A549 (cell line): ENCODE results near the gene IRF3. TPM values are rescaled to one million over a fixed set of nuclear protein-coding genes. Genes with fewer than 3 reads are reported as not detected.

Experiments
- ATAC-seq, 2 experiments: fragments of 200-7000 bp in 1 of 2; fragments of >200 bp in 1 of 2; cut with Nextera tagmentation in 1 of 2; cut with Tn5 transposase in 1 of 2; 3 replicates each; pipeline versions ENCODE4 v1.8.0 to v1.9.1; 2018 to 2020; ENCODE audit warnings: mild to moderate bottlenecking in 1 of 2, moderate library complexity in 1 of 2
- CTCF ChIA-PET: fragments of 300-600 bp; sonication (Branson Sonifier 250); formaldehyde crosslinking; extraction: SDS; loops from one replicate; lab custom pipeline; 2021; ENCODE audit warnings: antibody characterized with exemption, inconsistent platforms; lab: Yijun Ruan, JAX
- POLR2A ChIA-PET: fragments of 350-600 bp; formaldehyde crosslinking; extraction: SDS; loops from one replicate; lab custom pipeline; 2021; ENCODE audit warnings: antibody characterized with exemption, inconsistent platforms; lab: Yijun Ruan, JAX
- DNase-seq, 2 experiments: peaks; one replicate each; pipeline versions ENCODE4 v3.0.0 to v3.0.0-alpha.2; 2011 to 2016; ENCODE audit warnings: low read depth in 1 of 2, low spot score in 1 of 2
- FAIRE-seq: peaks from 2 replicates; lab custom pipeline; 2011; peaks lifted over from hg19 to GRCh38; lab: Jason Lieb, UNC
- H3K27ac ChIP-seq, 2 experiments: fragments of >200 bp; sonication (Bioruptor Twin); formaldehyde crosslinking; 3 replicates each; pipeline ENCODE4 v1.5.1; 2016 to 2017
- H3K4me1 ChIP-seq: fragments of >200 bp; sonication (Bioruptor Twin); formaldehyde crosslinking; 3 replicates; pipeline ENCODE4 v1.6.1; 2016
- H3K4me2 ChIP-seq: fragments of >200 bp; sonication (Bioruptor Twin); formaldehyde crosslinking; 3 replicates; pipeline ENCODE4 v1.6.1; 2016
- H3K4me3 ChIP-seq: fragments of >200 bp; sonication (Bioruptor Twin); formaldehyde crosslinking; 3 replicates; pipeline ENCODE4 v1.5.1; 2016
- H3K9me3 ChIP-seq: fragments of >200 bp; sonication (Bioruptor Twin); formaldehyde crosslinking; 3 replicates; pipeline ENCODE4 v1.6.1; 2016
- ATOH8 ChIP-seq: fragments of 250-450 bp; sonication (Bioruptor Pico); IDR thresholded peaks from 2 replicates; pipeline ENCODE4 v1.5.0; 2020; ENCODE audit warnings: low read depth, mild to moderate bottlenecking, moderate library complexity
- CBX2 ChIP-seq: fragments of 200-600 bp; sonication (generic); IDR thresholded peaks from 2 replicates; pipeline ENCODE4 v1.6.1; 2016; ENCODE audit warnings: low read depth, mild to moderate bottlenecking, borderline replicate concordance
- CEBPB ChIP-seq, 2 experiments: fragments of >200 bp in 1 of 2; sonication (Bioruptor Twin) in 1 of 2; formaldehyde crosslinking in 1 of 2; IDR thresholded peaks; 2 replicates each; pipeline ENCODE4 v1.6.1; 2012 to 2016
- CHD4 ChIP-seq: fragments of 200-600 bp; sonication (generic); IDR thresholded peaks from 2 replicates; pipeline ENCODE4 v1.6.1; 2016; ENCODE audit warnings: antibody characterized with exemption, mild to moderate bottlenecking, borderline replicate concordance
- CTCF ChIP-seq: fragments of >200 bp; sonication (Bioruptor Twin); formaldehyde crosslinking; IDR thresholded peaks from 3 replicates; pipeline ENCODE4 v1.5.1; 2016
- EHF ChIP-seq: fragments of 250-450 bp; sonication (Bioruptor Pico); IDR thresholded peaks from 2 replicates; pipeline ENCODE4 v1.5.0; 2020; ENCODE audit warnings: mild to moderate bottlenecking
- FOSL2 ChIP-seq, 2 experiments: fragments of 450-650 bp in 1 of 2; fragments of >200 bp in 1 of 2; sonication (Bioruptor Twin) in 1 of 2; formaldehyde crosslinking; IDR thresholded peaks; 2 replicates each; pipeline versions ENCODE4 v1.5.0 to v1.6.1; 2016 to 2020; ENCODE audit warnings: mild to moderate bottlenecking in 1 of 2, moderate library complexity in 1 of 2
- HDAC2 ChIP-seq: fragments of 200-600 bp; sonication (generic); IDR thresholded peaks from 2 replicates; pipeline ENCODE4 v1.6.1; 2016
- JUN ChIP-seq, 2 experiments: fragments of >200 bp; sonication (Bioruptor Twin); formaldehyde crosslinking; IDR thresholded peaks; 2 replicates in 1 of 2; 3 replicates in 1 of 2; pipeline ENCODE4 v1.6.1; 2016 to 2017
- JUNB ChIP-seq: fragments of >200 bp; sonication (Bioruptor Twin); formaldehyde crosslinking; IDR thresholded peaks from 2 replicates; pipeline ENCODE4 v1.6.1; 2016
- KDM1A ChIP-seq: fragments of 200-600 bp; sonication (generic); IDR thresholded peaks from 2 replicates; pipeline ENCODE4 v1.6.1; 2016; ENCODE audit warnings: low read depth, mild to moderate bottlenecking
- MAFK ChIP-seq: fragments of 450-650 bp; IDR thresholded peaks from 2 replicates; pipeline ENCODE4 v1.6.1; 2014; ENCODE audit not compliant: partially characterized antibody
- MAZ ChIP-seq: fragments of 150-350 bp; IDR thresholded peaks from 2 replicates; pipeline ENCODE4 v1.6.1; 2014; ENCODE audit warnings: antibody characterized with exemption, low read depth, low read length, borderline replicate concordance
- MYC ChIP-seq: IDR thresholded peaks from 2 replicates; pipeline ENCODE4 v1.6.1; 2012; ENCODE audit warnings: mild to moderate bottlenecking, inconsistent platforms, low read length, improper control_type of control experiment, borderline replicate concordance
- NPAS2 ChIP-seq: fragments of 250-450 bp; sonication (Bioruptor Pico); IDR thresholded peaks from 2 replicates; pipeline ENCODE4 v1.8.0; 2022; ENCODE audit warnings: mild to moderate bottlenecking, moderate library complexity, borderline replicate concordance
- NR3C1 ChIP-seq: fragments of >200 bp; sonication (Bioruptor Twin); formaldehyde crosslinking; IDR thresholded peaks from 3 replicates; pipeline ENCODE4 v1.6.1; 2017
- PHF8 ChIP-seq: fragments of 200-600 bp; sonication (generic); IDR thresholded peaks from 2 replicates; pipeline ENCODE4 v1.6.1; 2016; ENCODE audit warnings: low read depth, mild to moderate bottlenecking, antibody characterized with exemption, moderate library complexity, borderline replicate concordance
- RAD21 ChIP-seq, 2 experiments: fragments of >200 bp in 1 of 2; sonication (Bioruptor Twin) in 1 of 2; formaldehyde crosslinking in 1 of 2; IDR thresholded peaks in 1 of 2; conservative IDR thresholded peaks in 1 of 2; 2 replicates in 1 of 2; 3 replicates in 1 of 2; pipeline ENCODE4 v1.6.1; 2012 to 2018; ENCODE audit warnings: inconsistent platforms in 1 of 2
- RARB ChIP-seq: fragments of 250-450 bp; sonication (Bioruptor Pico); IDR thresholded peaks from 2 replicates; pipeline ENCODE4 v1.8.0; 2021; ENCODE audit warnings: mild to moderate bottlenecking, moderate library complexity
- SREBF2 ChIP-seq: fragments of 450-650 bp; IDR thresholded peaks from 2 replicates; pipeline ENCODE4 v1.6.1; 2014; ENCODE audit warnings: mild to moderate bottlenecking, moderate library complexity
- TP53 ChIP-seq: fragments of 250-450 bp; sonication (Bioruptor Pico); IDR thresholded peaks from 2 replicates; pipeline ENCODE4 v1.5.0; 2021; ENCODE audit warnings: mild to moderate bottlenecking, moderate library complexity
- ZC3H11A ChIP-seq: fragments of 450-650 bp; IDR thresholded peaks from 2 replicates; pipeline ENCODE4 v1.6.1; 2014; ENCODE audit warnings: antibody characterized with exemption, mild to moderate bottlenecking
- ZFP36 ChIP-seq: fragments of 450-650 bp; IDR thresholded peaks from 2 replicates; pipeline ENCODE4 v1.6.1; 2014; ENCODE audit warnings: borderline replicate concordance; ENCODE audit not compliant: partially characterized antibody
- ZSCAN20 ChIP-seq: fragments of 250-450 bp; sonication (Bioruptor Pico); IDR thresholded peaks from 2 replicates; pipeline ENCODE4 v1.8.0; 2022; ENCODE audit warnings: mild to moderate bottlenecking, moderate library complexity
- WGBS: methylation state at CpG from one replicate; pipeline ENCODE4 v1.1.6; 2017; ENCODE audit errors: missing lambda C conversion rate; 5-methylcytosine and 5-hydroxymethylcytosine counted together
- polyA plus RNA-seq, 4 experiments: library from polyadenylated mRNA; depleted of rRNA in 3 of 4; stranded (reverse); fragments of >200 nt; fragmentation: RNase III in 1 of 4; extraction: RNeasy Plus Mini Kit Qiagen cat#74134 plus additional on column Dnase treatment in 1 of 4; gene quantifications; 2 replicates in 3 of 4; 3 replicates in 1 of 4; pipeline ENCODE4 v1.2.3, GENCODE V29; 2011 to 2017
- TF ChIP-seq, protein P1 (sequence below): IDR thresholded peaks from 2 replicates; pipeline ENCODE4 v1.6.1; 2012; ENCODE audit warnings: low read depth, borderline replicate concordance
- TF ChIP-seq, protein P2 (sequence below): fragments of >200 bp; sonication (Bioruptor Twin); formaldehyde crosslinking; IDR thresholded peaks from 2 replicates; pipeline ENCODE4 v1.6.1; 2016

IRF3 gene
- polyA plus RNA-seq, 2 of the 4 experiments (the other 2 are of a cell fraction): 54.0 to 103 TPM

DNA sequence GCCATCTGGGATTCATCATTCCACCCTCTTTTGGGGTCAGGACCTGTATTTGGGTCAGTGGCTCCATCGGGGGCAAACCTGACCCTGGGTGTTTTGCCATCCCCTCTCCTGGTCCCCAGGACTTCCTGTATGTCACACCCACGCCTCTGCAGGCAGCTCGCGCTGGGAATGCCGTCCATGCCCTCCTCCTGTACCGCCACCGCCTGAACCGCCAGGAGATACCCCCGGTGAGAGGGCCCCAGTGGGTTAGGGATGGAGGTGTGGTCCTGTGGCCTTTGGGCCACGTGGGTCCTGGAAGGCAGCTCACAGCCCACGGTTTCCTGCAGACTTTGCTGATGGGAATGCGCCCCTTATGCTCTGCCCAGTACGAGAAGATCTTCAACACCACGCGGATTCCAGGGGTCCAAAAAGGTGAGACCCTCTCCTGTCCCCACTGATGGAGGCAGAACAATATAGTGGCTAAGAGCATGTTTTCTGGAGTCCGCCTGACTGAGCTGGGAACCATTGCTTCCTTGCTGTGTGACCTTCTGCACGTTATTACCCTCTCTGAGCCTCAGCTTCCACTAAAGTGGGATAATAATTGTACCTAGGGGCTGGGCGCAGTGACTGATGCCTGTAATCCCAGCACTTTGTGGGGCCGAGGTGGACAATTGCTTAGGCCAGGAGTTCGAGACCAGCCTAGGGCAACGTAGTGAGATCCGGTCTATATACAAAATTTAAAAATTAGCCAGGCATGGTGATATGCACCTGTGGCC is 39.4 kb upstream of the IRF3 start:
- ATAC-seq (no peak), FAIRE-seq (no peak), DNase-seq (no peak)
- H3K4me3 ChIP-seq: no peak overlapping the region
- POLR2A ChIA-PET: no interaction called here
- H3K4me1 ChIP-seq: peaks cover 6% of the 10 kb centered on the region; the same call in 1 of the 3 replicates
- H3K9me3 ChIP-seq: no peaks in the 10 kb centered on the region
- no peak overlapping the region for H3K27ac ChIP-seq
- CTCF ChIA-PET: interaction anchor here (0.7 to 5.9 kb wide), 4 partner anchors 8 to 15 kb away, joined by 3 to 29 read pairs (median 4); no protein-coding TSS in a partner anchor
- H3K4me2 ChIP-seq: no peak overlapping the region
- WGBS: 83% methylated on average over 22 of the region's 22 CpGs
- TF ChIP-seq NR3C1 (no peak), CEBPB (IDR thresholded peaks at IDR 0.05) (no peak), FOSL2 (IDR thresholded peaks at IDR 0.05) (no peak), FOSL2 (CRISPR knock-in tag; IDR thresholded peaks at IDR 0.05) (no peak), ZSCAN20 (CRISPR knock-in tag) (no peak), ATOH8 (CRISPR knock-in tag) (no peak), MAZ (no peak), MYC (no peak), CBX2 (no peak), EHF (CRISPR knock-in tag) (no peak), ZFP36 (peak; percentile 79), MAFK (no peak), CHD4 (no peak), JUN (IDR thresholded peaks at IDR 0.05) (no peak), SREBF2 (no peak), KDM1A (0 out of 2 replicates have a peak, but pooled peaks have one; percentile 51)

GRCh38 chr19:49701271-49701786 is 35.7 kb upstream of the IRF3 start:
- ChIA-PET CTCF (interaction anchor here (1.2 to 1.6 kb wide), 2 partner anchors 15 to 157 kb away, joined by 4 read pairs; no protein-coding TSS in a partner anchor), POLR2A (no interaction called here)
- no peak for FAIRE-seq
- H3K4me1 ChIP-seq: peaks cover 6% of the 10 kb centered on the region; the same call in 1 of the 3 replicates
- no peak for DNase-seq
- ATAC-seq: peak; percentile 57 to 73
- peak overlapping the region; percentile 31 for H3K4me3 ChIP-seq
- H3K4me2 ChIP-seq: peak overlapping the region; percentile 91
- TF ChIP-seq CTCF: 0 out of 3 replicates have a peak, but pooled peaks have one; percentile 9
- TF ChIP-seq PHF8: no peak
- TF ChIP-seq RAD21 (conservative IDR thresholded peaks at IDR 0.05 in 1 of 2, IDR thresholded peaks at IDR 0.05 in 1 of 2): 0 out of 5 replicates have a peak, but pooled peaks of 1 of the 2 experiments have one; percentile 16
- H3K27ac ChIP-seq: peak overlapping the region in 1 of 2 experiments; percentile 66; a peak in 3 of 6 replicates
- H3K9me3 ChIP-seq: no peaks in the 10 kb centered on the region
- 16% methylated on average over 38 of the region's 40 CpGs for WGBS

DNA sequence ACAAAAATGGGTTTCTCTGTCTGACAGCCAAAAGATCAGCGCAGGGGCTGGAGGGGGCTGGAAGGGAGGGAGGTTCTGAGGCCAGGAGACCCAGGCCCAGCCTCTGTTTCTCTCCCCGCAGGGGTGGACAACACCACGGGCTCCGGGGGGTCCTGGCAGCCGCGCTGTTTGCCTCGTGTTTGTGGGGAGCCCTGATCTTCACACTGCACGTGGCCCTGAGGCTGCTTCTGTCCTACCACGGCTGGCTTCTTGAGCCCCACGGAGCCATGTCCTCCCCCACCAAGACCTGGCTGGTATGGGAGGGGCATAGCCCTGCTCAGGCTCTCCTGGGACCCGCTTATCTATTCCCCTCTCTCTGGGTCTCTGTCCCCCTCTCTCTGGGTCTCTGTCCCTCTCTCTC is 34.9 kb upstream of the IRF3 start:
- ATAC-seq (peak; percentile 48 to 62; a peak in 4 of 6 replicates), FAIRE-seq (no peak), DNase-seq (no peak)
- H3K9me3 ChIP-seq: no peaks in the 10 kb centered on the region
- H3K4me3 ChIP-seq: no peak overlapping the region
- H3K27ac ChIP-seq: no peak overlapping the region
- peak overlapping the region; percentile 91; the same call in 1 of the 3 replicates for H3K4me2 ChIP-seq
- ChIA-PET POLR2A (interaction anchor here (0.7 kb wide), 1 partner anchor 205 kb away, joined by 3 read pairs; no protein-coding TSS in a partner anchor), CTCF (interaction anchor here (1.0 to 4.9 kb wide), 7 partner anchors 10 to 60 kb away, joined by 3 to 42 read pairs (median 4); no protein-coding TSS in a partner anchor)
- WGBS: 54% methylated on average over 11 of the region's 11 CpGs
- peaks cover 6% of the 10 kb centered on the region; the same call in 1 of the 3 replicates for H3K4me1 ChIP-seq
- TF ChIP-seq TP53 (CRISPR knock-in tag) (no peak), HDAC2 (no peak), RARB (CRISPR knock-in tag) (no peak), ZC3H11A (no peak), FOSL2 (IDR thresholded peaks at IDR 0.05) (no peak), FOSL2 (CRISPR knock-in tag; IDR thresholded peaks at IDR 0.05) (no peak), CTCF (no peak), JUNB (no peak), NPAS2 (CRISPR knock-in tag) (no peak)
- TF ChIP-seq, protein P1, sequence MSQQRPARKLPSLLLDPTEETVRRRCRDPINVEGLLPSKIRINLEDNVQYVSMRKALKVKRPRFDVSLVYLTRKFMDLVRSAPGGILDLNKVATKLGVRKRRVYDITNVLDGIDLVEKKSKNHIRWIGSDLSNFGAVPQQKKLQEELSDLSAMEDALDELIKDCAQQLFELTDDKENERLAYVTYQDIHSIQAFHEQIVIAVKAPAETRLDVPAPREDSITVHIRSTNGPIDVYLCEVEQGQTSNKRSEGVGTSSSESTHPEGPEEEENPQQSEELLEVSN: no peak
- TF ChIP-seq, protein P2, sequence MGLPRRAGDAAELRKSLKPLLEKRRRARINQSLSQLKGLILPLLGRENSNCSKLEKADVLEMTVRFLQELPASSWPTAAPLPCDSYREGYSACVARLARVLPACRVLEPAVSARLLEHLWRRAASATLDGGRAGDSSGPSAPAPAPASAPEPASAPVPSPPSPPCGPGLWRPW: no peak
